ENCODE measurements around the gene PLB1. TPM values are rescaled to one million over a fixed set of nuclear protein-coding genes. Genes with fewer than 3 reads are reported as not detected.
A peak's percentile ranks its signal among the peaks of the same experiment; 100 is the strongest.

PLB1 gene
- total and polyA plus RNA-seq, 9 of the 15 experiments (the other 6 are each of a cell fraction or from before 2014, with no cell fraction given) = 0.01 to 0.09 (median 0.07) TPM; not detected in 2

DNA sequence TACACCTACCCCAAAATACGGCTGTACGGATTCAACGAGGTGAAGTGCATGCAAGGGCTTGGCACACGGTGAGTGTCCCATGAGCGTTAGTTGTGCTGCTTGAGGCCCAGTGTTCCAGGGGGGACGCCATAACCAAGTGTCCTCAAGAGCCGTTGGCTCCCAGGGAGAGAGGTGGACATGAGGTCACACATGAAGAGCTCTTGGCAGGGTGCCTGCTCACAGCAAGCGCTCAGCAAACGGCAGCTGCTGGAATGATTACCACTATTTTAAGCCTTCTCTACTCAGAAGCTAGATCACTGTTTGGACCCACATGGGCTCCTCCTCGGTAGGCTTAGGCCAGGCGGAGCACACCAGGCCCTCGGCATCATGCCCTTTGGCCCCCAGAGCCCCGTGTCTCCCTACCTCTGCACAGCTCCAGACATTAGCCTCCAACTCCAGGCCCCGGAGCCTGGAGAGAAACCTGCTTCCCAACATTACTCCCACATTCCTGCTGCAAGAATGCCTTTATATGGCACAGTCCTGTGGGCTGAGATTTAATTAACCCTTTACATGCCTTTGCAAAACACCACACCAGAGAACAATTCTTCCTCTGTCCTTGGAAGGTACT lies 187.3 kb downstream of the PLB1 start (continued):
- TF ChIP-seq PURB (CRISPR knock-in tag; IDR thresholded peaks at IDR 0.05; ENCODE audit: low read depth) = no peak
- TF ChIP-seq SMAD1 (IDR thresholded peaks at IDR 0.05; ENCODE audit: low read depth, low read length, partially characterized antibody) = no peak
- no peak for TF ChIP-seq SRSF3 (IDR thresholded peaks at IDR 0.05; ENCODE audit: insufficient read depth, low read length)
- no peak for TF ChIP-seq HEY1 (CRISPR knock-in tag; IDR thresholded peaks at IDR 0.05; ENCODE audit: borderline replicate concordance)
- TF ChIP-seq, protein P1, sequence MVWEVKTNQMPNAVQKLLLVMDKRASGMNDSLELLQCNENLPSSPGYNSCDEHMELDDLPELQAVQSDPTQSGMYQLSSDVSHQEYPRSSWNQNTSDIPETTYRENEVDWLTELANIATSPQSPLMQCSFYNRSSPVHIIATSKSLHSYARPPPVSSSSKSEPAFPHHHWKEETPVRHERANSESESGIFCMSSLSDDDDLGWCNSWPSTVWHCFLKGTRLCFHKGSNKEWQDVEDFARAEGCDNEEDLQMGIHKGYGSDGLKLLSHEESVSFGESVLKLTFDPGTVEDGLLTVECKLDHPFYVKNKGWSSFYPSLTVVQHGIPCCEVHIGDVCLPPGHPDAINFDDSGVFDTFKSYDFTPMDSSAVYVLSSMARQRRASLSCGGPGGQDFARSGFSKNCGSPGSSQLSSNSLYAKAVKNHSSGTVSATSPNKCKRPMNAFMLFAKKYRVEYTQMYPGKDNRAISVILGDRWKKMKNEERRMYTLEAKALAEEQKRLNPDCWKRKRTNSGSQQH (CRISPR knock-in tag; IDR thresholded peaks at IDR 0.05) = no peak
- TF ChIP-seq ETV1 (tag; conservative IDR thresholded peaks at IDR 0.05; ENCODE audit: low read depth) = no peak
- TF ChIP-seq, protein P2, sequence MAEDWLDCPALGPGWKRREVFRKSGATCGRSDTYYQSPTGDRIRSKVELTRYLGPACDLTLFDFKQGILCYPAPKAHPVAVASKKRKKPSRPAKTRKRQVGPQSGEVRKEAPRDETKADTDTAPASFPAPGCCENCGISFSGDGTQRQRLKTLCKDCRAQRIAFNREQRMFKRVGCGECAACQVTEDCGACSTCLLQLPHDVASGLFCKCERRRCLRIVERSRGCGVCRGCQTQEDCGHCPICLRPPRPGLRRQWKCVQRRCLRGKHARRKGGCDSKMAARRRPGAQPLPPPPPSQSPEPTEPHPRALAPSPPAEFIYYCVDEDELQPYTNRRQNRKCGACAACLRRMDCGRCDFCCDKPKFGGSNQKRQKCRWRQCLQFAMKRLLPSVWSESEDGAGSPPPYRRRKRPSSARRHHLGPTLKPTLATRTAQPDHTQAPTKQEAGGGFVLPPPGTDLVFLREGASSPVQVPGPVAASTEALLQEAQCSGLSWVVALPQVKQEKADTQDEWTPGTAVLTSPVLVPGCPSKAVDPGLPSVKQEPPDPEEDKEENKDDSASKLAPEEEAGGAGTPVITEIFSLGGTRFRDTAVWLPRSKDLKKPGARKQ (CRISPR knock-in tag; IDR thresholded peaks at IDR 0.05) = no peak
- TF ChIP-seq HDAC2 (IDR thresholded peaks at IDR 0.05) = no peak
- TF ChIP-seq BRD9 (IDR thresholded peaks at IDR 0.05; ENCODE audit: low read depth, partially characterized antibody) = no peak
- TF ChIP-seq TEAD4 (IDR thresholded peaks at IDR 0.05; ENCODE audit: low read length) = no peak
- no peak for TF ChIP-seq TEAD4 (CRISPR knock-in tag; IDR thresholded peaks at IDR 0.05; ENCODE audit: borderline replicate concordance)
- TF ChIP-seq, protein P3, sequence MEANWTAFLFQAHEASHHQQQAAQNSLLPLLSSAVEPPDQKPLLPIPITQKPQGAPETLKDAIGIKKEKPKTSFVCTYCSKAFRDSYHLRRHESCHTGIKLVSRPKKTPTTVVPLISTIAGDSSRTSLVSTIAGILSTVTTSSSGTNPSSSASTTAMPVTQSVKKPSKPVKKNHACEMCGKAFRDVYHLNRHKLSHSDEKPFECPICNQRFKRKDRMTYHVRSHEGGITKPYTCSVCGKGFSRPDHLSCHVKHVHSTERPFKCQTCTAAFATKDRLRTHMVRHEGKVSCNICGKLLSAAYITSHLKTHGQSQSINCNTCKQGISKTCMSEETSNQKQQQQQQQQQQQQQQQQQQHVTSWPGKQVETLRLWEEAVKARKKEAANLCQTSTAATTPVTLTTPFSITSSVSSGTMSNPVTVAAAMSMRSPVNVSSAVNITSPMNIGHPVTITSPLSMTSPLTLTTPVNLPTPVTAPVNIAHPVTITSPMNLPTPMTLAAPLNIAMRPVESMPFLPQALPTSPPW (CRISPR knock-in tag; IDR thresholded peaks at IDR 0.05) = peak; percentile 31; the same call in 1 of the 2 replicates
- 0 out of 2 replicates have a peak, but pooled peaks have one; percentile 5 for TF ChIP-seq CBFA2T2 (conservative IDR thresholded peaks at IDR 0.05)
- TF ChIP-seq RBM14 (IDR thresholded peaks at IDR 0.05; ENCODE audit: borderline replicate concordance, insufficient read depth, low read depth, low read length) = no peak
- TF ChIP-seq FOXA1 (IDR thresholded peaks at IDR 0.05; ENCODE audit: borderline replicate concordance) = no peak
- TF ChIP-seq, protein P4, sequence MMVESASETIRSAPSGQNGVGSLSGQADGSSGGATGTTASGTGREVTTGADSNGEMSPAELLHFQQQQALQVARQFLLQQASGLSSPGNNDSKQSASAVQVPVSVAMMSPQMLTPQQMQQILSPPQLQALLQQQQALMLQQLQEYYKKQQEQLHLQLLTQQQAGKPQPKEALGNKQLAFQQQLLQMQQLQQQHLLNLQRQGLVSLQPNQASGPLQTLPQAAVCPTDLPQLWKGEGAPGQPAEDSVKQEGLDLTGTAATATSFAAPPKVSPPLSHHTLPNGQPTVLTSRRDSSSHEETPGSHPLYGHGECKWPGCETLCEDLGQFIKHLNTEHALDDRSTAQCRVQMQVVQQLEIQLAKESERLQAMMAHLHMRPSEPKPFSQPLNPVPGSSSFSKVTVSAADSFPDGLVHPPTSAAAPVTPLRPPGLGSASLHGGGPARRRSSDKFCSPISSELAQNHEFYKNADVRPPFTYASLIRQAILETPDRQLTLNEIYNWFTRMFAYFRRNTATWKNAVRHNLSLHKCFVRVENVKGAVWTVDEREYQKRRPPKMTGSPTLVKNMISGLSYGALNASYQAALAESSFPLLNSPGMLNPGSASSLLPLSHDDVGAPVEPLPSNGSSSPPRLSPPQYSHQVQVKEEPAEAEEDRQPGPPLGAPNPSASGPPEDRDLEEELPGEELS (CRISPR knock-in tag; IDR thresholded peaks at IDR 0.05; ENCODE audit: borderline replicate concordance) = no peak
- no peak for TF ChIP-seq RBM17 (IDR thresholded peaks at IDR 0.05; ENCODE audit: borderline replicate concordance, low read depth, low read length)
- no peak for TF ChIP-seq BRF1 (IDR thresholded peaks at IDR 0.05; ENCODE audit: borderline replicate concordance, extremely low read depth, insufficient read length)
- 0 out of 2 replicates have a peak, but pooled peaks have one; percentile 26 for TF ChIP-seq GABPA (tag; conservative IDR thresholded peaks at IDR 0.05; ENCODE audit: low read depth)
- TF ChIP-seq TAF1 (IDR thresholded peaks at IDR 0.05; ENCODE audit: control insufficient read depth, extremely low read depth, insufficient read depth, low read length, severe bottlenecking) = no peak
- no peak for TF ChIP-seq ZBTB17 (CRISPR knock-in tag; IDR thresholded peaks at IDR 0.05)

All from K562 (cell line).